PC-3 (cell line): ENCODE measurements around the gene ENTPD7. TPM values are rescaled to one million over a fixed set of nuclear protein-coding genes. Genes with fewer than 3 reads are reported as not detected.

Experiments
- ATAC-seq: fragments of 200-7000 bp; cut with Tn5 transposase; 2 replicates; pipeline ENCODE4 v1.9.1; 2020; ENCODE audit warnings: mild to moderate bottlenecking, moderate library complexity
- BruUV-seq: library from RNA; stranded (reverse); fragments of 400-500 nt; replicated peaks from 2 replicates; lab custom pipeline; 2021; lab: Mats Ljungman, UMichigan
- CTCF ChIA-PET: fragments of 300-600 bp; sonication (Branson Sonifier 250); formaldehyde crosslinking; loops from one replicate; lab custom pipeline; 2022; ENCODE audit warnings: antibody characterized with exemption; lab: Charles Lee
- POLR2A ChIA-PET: fragments of 300-600 bp; sonication (Branson Sonifier 250); formaldehyde crosslinking; loops from one replicate; lab custom pipeline; 2022; ENCODE audit warnings: antibody characterized with exemption; ENCODE audit not compliant: unreplicated experiment; lab: Charles Lee
- DNase-seq: peaks from one replicate; pipeline ENCODE4 v3.0.0-alpha.2; 2015
- H2AFZ ChIP-seq: fragments of 300-600 bp; sonication (generic); 2 replicates; pipeline ENCODE4 v1.6.0; 2016; ENCODE audit warnings: antibody characterized with exemption, low read length
- H3F3A ChIP-seq: fragments of 300-600 bp; sonication (generic); one replicate; pipeline ENCODE4 v1.6.0; 2017; ENCODE audit warnings: antibody characterized with exemption, low read length, control low read depth, mild to moderate bottlenecking; ENCODE audit not compliant: unreplicated experiment
- H3K27ac ChIP-seq: fragments of 300-600 bp; sonication (generic); 2 replicates; pipeline ENCODE4 v1.5.1; 2016; ENCODE audit warnings: mild to moderate bottlenecking, low read length
- H3K27me3 ChIP-seq: fragments of 300-600 bp; sonication (generic); 2 replicates; pipeline ENCODE4 v1.6.1; 2016; ENCODE audit warnings: low read length, mixed read lengths
- H3K36me3 ChIP-seq: fragments of 300-600 bp; sonication (generic); 2 replicates; pipeline ENCODE4 v1.6.1; 2016; ENCODE audit warnings: low read depth, mixed run types, low read length, mixed read lengths
- H3K4me1 ChIP-seq: fragments of 300-600 bp; sonication (generic); 2 replicates; pipeline ENCODE4 v1.5.1; 2016; ENCODE audit warnings: low read length; ENCODE audit not compliant: insufficient read depth
- H3K4me2 ChIP-seq: fragments of 300-600 bp; sonication (generic); 2 replicates; pipeline ENCODE4 v1.6.0; 2016; ENCODE audit warnings: low read length
- H3K4me3 ChIP-seq: fragments of 300-600 bp; sonication (generic); 2 replicates; pipeline ENCODE4 v1.5.1; 2016; ENCODE audit warnings: mild to moderate bottlenecking, low read length, mixed read lengths
- H3K79me2 ChIP-seq: fragments of 300-600 bp; sonication (generic); 2 replicates; pipeline ENCODE4 v1.6.1; 2017; ENCODE audit warnings: low read length, mixed read lengths
- H3K9ac ChIP-seq: fragments of 300-600 bp; sonication (generic); 2 replicates; pipeline ENCODE4 v1.6.0; 2016; ENCODE audit warnings: mild to moderate bottlenecking, low read length
- H3K9me2 ChIP-seq: fragments of 300-600 bp; sonication (generic); replicated peaks from 2 replicates; pipeline ENCODE4 v1.6.1; 2016; ENCODE audit warnings: mixed run types, low read length, mixed read lengths
- H3K9me3 ChIP-seq: fragments of 300-600 bp; sonication (generic); 2 replicates; pipeline ENCODE4 v1.6.1; 2016; ENCODE audit warnings: low read length, mixed read lengths
- H4K20me1 ChIP-seq: fragments of 300-600 bp; sonication (generic); 2 replicates; pipeline ENCODE4 v1.6.1; 2016; ENCODE audit warnings: low read length, mixed read lengths
- CTCF ChIP-seq: fragments of 300-600 bp; sonication (generic); conservative IDR thresholded peaks from 2 replicates; pipeline ENCODE4 v1.5.1; 2017; ENCODE audit warnings: antibody characterized with exemption, low read depth, mild to moderate bottlenecking, low read length
- EZH2 ChIP-seq: fragments of 300-600 bp; sonication (generic); IDR thresholded peaks from one replicate; pipeline ENCODE4 v1.6.1; 2017; ENCODE audit warnings: antibody characterized with exemption, mild to moderate bottlenecking, low read length; ENCODE audit not compliant: unreplicated experiment
- EZH2phosphoT487 ChIP-seq: fragments of 300-600 bp; sonication (generic); IDR thresholded peaks from 2 replicates; pipeline ENCODE4 v1.6.1; 2018; ENCODE audit warnings: mild to moderate bottlenecking, antibody characterized with exemption, low read length, borderline replicate concordance
- intact Hi-C: fragments of 100-400 bp; cut with micrococcal nuclease; formaldehyde crosslinking; loops from 2 replicates; pipeline ENCODE4 v1.9.0; 2023
- total RNA-seq: library from RNA; depleted of rRNA; stranded (reverse); fragments of >200 nt; gene quantifications from 2 replicates; pipeline ENCODE4 v1.2.3, GENCODE V29; 2014

Gene ENTPD7
- total RNA-seq, 1 experiment from 2014 or later = 6.8 TPM

- TF ChIP-seq CTCF (no peak), EZH2phosphoT487 (no peak), EZH2 (no peak)
- Histone ChIP-seq H3K4me2 (no peak overlapping the region), H3K4me1 (no peaks in the 10 kb centered on the region), H3K79me2 (peaks cover 11% of the 10 kb centered on the region), H3K4me3 (no peak overlapping the region), H4K20me1 (no peaks in the 10 kb centered on the region), H3K9me2 (no peaks in the 10 kb centered on the region), H3K9me3 (no peaks in the 10 kb centered on the region), H3K9ac (no peak overlapping the region), H3K27me3 (no peaks in the 10 kb centered on the region), H3K27ac (no peak overlapping the region), H3K36me3 (no peaks in the 10 kb centered on the region; the same call in 1 of the 2 replicates), H3F3A (no peaks in the 10 kb centered on the region), H2AFZ (no peak overlapping the region)
- ATAC-seq (no peak), DNase-seq (no peak)
- intact Hi-C loops = no loop called here
- no TSS peak for BruUV-seq
- ChIA-PET POLR2A (no interaction called here), CTCF (no interaction called here)
These were observed 48.0 kb upstream of the ENTPD7 start for GRCh38 chr10:99611326-99611725.

- DNase-seq (peak; percentile 78), ATAC-seq (peak; percentile 67)
- CTCF ChIA-PET = interaction anchor here (0.6 kb wide), 2 partner anchors 176 to 280 kb away, joined by 3 to 4 read pairs; no protein-coding TSS in a partner anchor
- BruUV-seq = no TSS peak
- H3K4me3 ChIP-seq = no peak overlapping the region
- H3K9me2 ChIP-seq = no peaks in the 10 kb centered on the region
- intact Hi-C loops = loop anchor here (1.0 to 2.0 kb wide), 4 partner anchors 51 to 220 kb away; no protein-coding TSS in a partner anchor
- H3K9ac ChIP-seq = no peak overlapping the region
- peaks cover 20% of the 10 kb centered on the region for H3K79me2 ChIP-seq
- H3K27me3 ChIP-seq = no peaks in the 10 kb centered on the region
- POLR2A ChIA-PET = no interaction called here
- no peaks in the 10 kb centered on the region for H3F3A ChIP-seq
- no peak overlapping the region for H2AFZ ChIP-seq
- no peaks in the 10 kb centered on the region; the same call in 1 of the 2 replicates for H3K36me3 ChIP-seq
- H4K20me1 ChIP-seq = 0 out of 2 replicates have a peak, but pooled peaks cover 4% of the 10 kb centered on the region
- H3K4me1 ChIP-seq = peaks cover 5% of the 10 kb centered on the region; the same call in 1 of the 2 replicates
- H3K9me3 ChIP-seq = no peaks in the 10 kb centered on the region
- TF ChIP-seq EZH2 (no peak), CTCF (peak; percentile 78), EZH2phosphoT487 (no peak)
- no peak overlapping the region for H3K4me2 ChIP-seq
- H3K27ac ChIP-seq = no peak overlapping the region
These were observed 47.0 kb upstream of the ENTPD7 start for GRCh38 chr10:99612167-99612831.

- intact Hi-C loops = no loop called here
- Histone ChIP-seq H3K4me2 (no peak overlapping the region), H3K27me3 (no peaks in the 10 kb centered on the region), H3K36me3 (no peaks in the 10 kb centered on the region; the same call in 1 of the 2 replicates), H2AFZ (no peak overlapping the region), H3K9me2 (no peaks in the 10 kb centered on the region), H3K27ac (no peak overlapping the region), H3K79me2 (peaks cover 47% of the 10 kb centered on the region), H3K4me1 (peaks cover 17% of the 10 kb centered on the region; the same call in 1 of the 2 replicates), H3K4me3 (no peak overlapping the region), H4K20me1 (peaks cover 17% of the 10 kb centered on the region; the same call in 1 of the 2 replicates), H3K9me3 (no peaks in the 10 kb centered on the region), H3K9ac (no peak overlapping the region), H3F3A (no peaks in the 10 kb centered on the region)
- CTCF ChIA-PET = no interaction called here
- POLR2A ChIA-PET = no interaction called here
- no peak for TF ChIP-seq EZH2
- TF ChIP-seq CTCF = no peak
- TF ChIP-seq EZH2phosphoT487 = no peak
- BruUV-seq = no TSS peak
- no peak for DNase-seq
- no peak for ATAC-seq
These were observed 43.9 kb upstream of the ENTPD7 start for GRCh38 chr10:99615426-99615825.
